Activated T-cell treated with anti-CD3 and anti-CD28 coated beads for 24 hours (primary cell): Measurements from ENCODE around the gene DCLK1.

Source experiments
- DNase-seq: peaks from one replicate; pipeline ENCODE4 v3.0.0-alpha.2; 2020; ENCODE audit warnings: low read depth

The DCLK1 gene

DNA sequence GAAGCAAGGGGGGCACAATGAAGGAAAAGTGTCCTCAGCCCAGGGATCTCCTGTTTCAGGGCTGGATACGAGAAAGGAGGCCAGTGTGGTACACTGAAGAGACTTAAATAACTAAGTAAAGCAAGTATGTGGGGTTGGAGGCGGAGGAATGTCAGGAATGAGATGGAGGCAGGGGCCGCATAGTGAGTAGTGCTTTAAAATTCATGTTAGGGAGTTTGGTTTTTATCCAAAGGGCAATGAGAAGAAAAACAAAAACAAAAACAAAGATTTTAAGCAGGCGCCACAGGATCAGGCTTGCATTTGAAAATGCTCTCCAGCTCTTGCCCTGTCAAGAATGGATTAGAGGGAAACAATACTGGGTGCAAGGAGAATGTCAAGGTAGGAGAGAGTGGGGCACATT lies 273.4 kb downstream of the DCLK1 start:
- DNase-seq, result no peak

GRCh38 chr13:35856721-35857364 lies 274.3 kb downstream of the DCLK1 start:
- DNase-seq, result no peak

GRCh38 chr13:35856084-35856483 lies 275.1 kb downstream of the DCLK1 start:
- DNase-seq, result no peak

GRCh38 chr13:35855531-35856019 lies 275.6 kb downstream of the DCLK1 start:
- no peak for DNase-seq

GRCh38 chr13:35854286-35854685 lies 276.9 kb downstream of the DCLK1 start:
- DNase-seq, result no peak

GRCh38 chr13:35851881-35852280 lies 279.3 kb downstream of the DCLK1 start:
- no peak for DNase-seq

GRCh38 chr13:35851356-35851755 lies 279.8 kb downstream of the DCLK1 start:
- DNase-seq, result no peak

DNA sequence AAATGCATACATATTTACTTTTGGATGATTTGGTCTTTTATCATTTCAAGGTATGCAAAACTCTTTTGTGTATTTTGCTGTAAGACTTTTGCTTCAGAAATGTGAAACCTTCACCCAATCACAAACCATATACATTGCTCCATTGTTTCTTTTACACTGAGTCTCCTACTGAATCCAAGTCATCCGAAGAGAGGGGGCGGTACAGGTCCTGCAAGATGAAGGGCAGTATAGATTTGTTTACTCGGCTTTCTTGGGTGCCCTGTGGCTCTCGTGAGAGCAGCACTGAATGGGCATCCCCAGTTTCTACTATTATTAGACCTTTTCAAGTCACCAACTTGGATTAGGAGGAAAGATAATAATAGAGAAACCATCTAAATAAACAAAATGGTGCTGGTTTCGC lies 280.6 kb downstream of the DCLK1 start:
- no peak for DNase-seq

GRCh38 chr13:35849256-35849644 lies 281.9 kb downstream of the DCLK1 start:
- no peak for DNase-seq

- DNase-seq, result no peak
Measured at GRCh38 chr13:35848336-35849255, 282.6 kb downstream of the DCLK1 start.

GRCh38 chr13:35843272-35843671 lies 287.9 kb downstream of the DCLK1 start:
- no peak for DNase-seq

GRCh38 chr13:35841060-35841521 lies 290.1 kb downstream of the DCLK1 start:
- DNase-seq, result no peak

- DNase-seq, result no peak
Measured at GRCh38 chr13:35839806-35840205, 291.4 kb downstream of the DCLK1 start.

DNA sequence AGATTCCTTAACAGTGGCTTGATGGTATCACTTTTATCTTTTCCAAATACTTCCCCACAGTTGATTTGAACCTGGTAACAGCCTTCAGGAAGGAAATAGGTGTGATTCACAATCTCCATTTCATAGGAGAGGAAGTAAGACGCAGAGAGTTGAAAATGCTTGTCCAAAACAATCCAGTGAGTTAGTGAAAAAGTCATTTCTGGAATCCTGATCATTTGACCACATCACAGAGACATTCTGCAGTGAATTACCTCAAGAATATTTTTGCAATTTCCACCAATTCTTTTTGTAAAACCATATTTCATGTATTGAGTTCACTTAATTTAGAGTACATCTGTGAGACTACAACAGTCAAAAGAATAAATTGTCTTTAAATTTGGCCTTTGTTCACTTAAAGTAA lies 292.8 kb downstream of the DCLK1 start:
- no peak for DNase-seq

- no peak for DNase-seq
Measured at GRCh38 chr13:35836446-35836845, 294.7 kb downstream of the DCLK1 start.

DNA sequence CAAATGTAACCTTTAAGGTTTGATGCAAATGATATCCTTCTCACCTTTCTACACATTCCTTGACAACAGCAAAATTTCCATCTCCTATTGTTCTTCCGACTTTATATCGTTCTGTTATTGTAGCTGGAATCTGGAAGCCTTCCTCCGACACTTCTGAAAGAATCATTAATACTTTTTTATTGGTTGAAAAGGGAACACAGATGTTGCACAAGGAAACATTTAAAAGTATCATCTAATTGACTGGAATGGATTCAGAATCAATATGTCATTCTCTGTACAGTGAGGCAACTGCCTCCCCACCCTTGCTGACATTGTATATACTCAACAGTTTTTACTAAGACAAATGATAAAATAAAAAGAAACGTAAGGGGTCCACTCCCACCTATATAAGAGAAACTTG lies 295.2 kb downstream of the DCLK1 start:
- no peak for DNase-seq

- DNase-seq, result no peak
Measured at GRCh38 chr13:35833608-35834275, 297.4 kb downstream of the DCLK1 start.

- no peak for DNase-seq
Measured at GRCh38 chr13:35833031-35833430, 298.2 kb downstream of the DCLK1 start.

GRCh38 chr13:35832551-35832950 lies 298.6 kb downstream of the DCLK1 start:
- DNase-seq, result no peak

GRCh38 chr13:35830850-35831450 lies 300.2 kb downstream of the DCLK1 start:
- no peak for DNase-seq

GRCh38 chr13:35826626-35827254 lies 304.4 kb downstream of the DCLK1 start:
- no peak for DNase-seq

DNA sequence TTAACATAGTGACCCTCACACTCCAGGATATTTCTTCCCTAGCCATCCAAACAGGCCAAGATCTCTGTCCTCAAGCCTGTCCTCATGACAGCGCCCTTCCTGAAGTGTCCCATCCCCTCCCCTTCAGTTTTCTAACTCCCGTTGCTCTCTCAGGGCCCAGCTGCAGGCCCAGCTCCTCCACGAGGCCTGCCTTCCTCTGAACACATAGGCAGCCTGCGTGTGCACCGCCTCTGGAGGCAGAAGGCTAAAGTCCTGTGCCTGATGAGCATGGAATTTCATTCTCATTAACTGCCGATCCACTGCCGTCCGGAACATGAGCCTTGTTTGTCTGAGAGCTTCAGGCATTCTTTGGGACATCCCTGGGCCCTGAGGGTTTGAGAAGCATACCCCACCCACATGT lies 306.4 kb downstream of the DCLK1 start:
- no peak for DNase-seq
